ENCODE measurements around the gene NAT10.

Gene NAT10

GRCh38 chr11:34162493-34162820, 57.0 kb downstream of the NAT10 start:
- no peaks in the 10 kb centered on the region for H3K27me3 ChIP-seq (replicated peaks; ENCODE audit: control insufficient read depth, insufficient read depth, low read length)
- H3K4me3 ChIP-seq (replicated peaks; ENCODE audit: low read depth, low read length): no peak overlapping the region
- H3K36me3 ChIP-seq (ENCODE audit: control insufficient read depth, insufficient read depth, low read length): peaks cover 11% of the 10 kb centered on the region
- DNase-seq (ENCODE audit: extremely low read depth, insufficient read length): no peak
- no peak for TF ChIP-seq CTCF (IDR thresholded peaks at IDR 0.05; ENCODE audit: insufficient read depth, low read length, poor library complexity, severe bottlenecking)

- no peaks in the 10 kb centered on the region for H3K27me3 ChIP-seq (replicated peaks; ENCODE audit: control insufficient read depth, insufficient read depth, low read length)
- H3K36me3 ChIP-seq (ENCODE audit: control insufficient read depth, insufficient read depth, low read length): peaks cover 7% of the 10 kb centered on the region
- DNase-seq (ENCODE audit: extremely low read depth, insufficient read length): no peak
- TF ChIP-seq CTCF (IDR thresholded peaks at IDR 0.05; ENCODE audit: insufficient read depth, low read length, poor library complexity, severe bottlenecking): no peak
- no peak overlapping the region for H3K4me3 ChIP-seq (replicated peaks; ENCODE audit: low read depth, low read length)
These were observed 57.4 kb downstream of the NAT10 start for GRCh38 chr11:34162856-34163255.

- peaks cover 7% of the 10 kb centered on the region for H3K36me3 ChIP-seq (ENCODE audit: control insufficient read depth, insufficient read depth, low read length)
- no peak overlapping the region for H3K4me3 ChIP-seq (replicated peaks; ENCODE audit: low read depth, low read length)
- no peaks in the 10 kb centered on the region for H3K27me3 ChIP-seq (replicated peaks; ENCODE audit: control insufficient read depth, insufficient read depth, low read length)
- TF ChIP-seq CTCF (IDR thresholded peaks at IDR 0.05; ENCODE audit: insufficient read depth, low read length, poor library complexity, severe bottlenecking): no peak
- DNase-seq (ENCODE audit: extremely low read depth, insufficient read length): no peak
These were observed 59.7 kb downstream of the NAT10 start for GRCh38 chr11:34165121-34165520.

- H3K36me3 ChIP-seq (ENCODE audit: control insufficient read depth, insufficient read depth, low read length): peaks cover 5% of the 10 kb centered on the region
- DNase-seq (ENCODE audit: extremely low read depth, insufficient read length): no peak
- no peak for TF ChIP-seq CTCF (IDR thresholded peaks at IDR 0.05; ENCODE audit: insufficient read depth, low read length, poor library complexity, severe bottlenecking)
- H3K27me3 ChIP-seq (replicated peaks; ENCODE audit: control insufficient read depth, insufficient read depth, low read length): no peaks in the 10 kb centered on the region
- no peak overlapping the region for H3K4me3 ChIP-seq (replicated peaks; ENCODE audit: low read depth, low read length)
These were observed 60.5 kb downstream of the NAT10 start for GRCh38 chr11:34165786-34166555.

- no peaks in the 10 kb centered on the region for H3K27me3 ChIP-seq (replicated peaks; ENCODE audit: control insufficient read depth, insufficient read depth, low read length)
- no peak for TF ChIP-seq CTCF (IDR thresholded peaks at IDR 0.05; ENCODE audit: insufficient read depth, low read length, poor library complexity, severe bottlenecking)
- DNase-seq (ENCODE audit: extremely low read depth, insufficient read length): no peak
These were observed 61.6 kb downstream of the NAT10 start for GRCh38 chr11:34166806-34167740.

More at GRCh38 chr11:34166806-34167740, 61.6 kb downstream of the NAT10 start:
- H3K36me3 ChIP-seq (ENCODE audit: control insufficient read depth, insufficient read depth, low read length): peaks cover 5% of the 10 kb centered on the region
- no peak overlapping the region for H3K4me3 ChIP-seq (replicated peaks; ENCODE audit: low read depth, low read length)
